Cardiac muscle cell (in vitro differentiated cells and primary cell): Measurements from ENCODE around the gene SMYD3. TPM values are rescaled to one million over a fixed set of nuclear protein-coding genes. Genes with fewer than 3 reads are reported as not detected.

Experiments
- DNase-seq, 2 donors: peaks; one replicate each; pipeline versions ENCODE4 v3.0.0 to v3.0.0-alpha.2; 2010 to 2017; ENCODE audit warnings: low read depth in 1 of 2, low spot score in 1 of 2
- H3K27ac ChIP-seq: fragments of 200-600 bp; sonication (generic); 2 replicates; pipeline ENCODE4 v1.5.1; 2016
- H3K27me3 ChIP-seq: fragments of 200-600 bp; sonication (generic); 2 replicates; pipeline ENCODE4 v1.6.0; 2016; ENCODE audit warnings: control low read depth
- H3K36me3 ChIP-seq: fragments of 200-600 bp; sonication (generic); 2 replicates; pipeline ENCODE4 v1.5.1; 2016; ENCODE audit warnings: control low read depth
- H3K4me1 ChIP-seq: fragments of 200-600 bp; sonication (generic); 2 replicates; pipeline ENCODE4 v1.8.1; 2017; ENCODE audit warnings: low read depth, mild to moderate bottlenecking, mixed run types
- H3K4me3 ChIP-seq: fragments of 200-600 bp; sonication (generic); 2 replicates; pipeline ENCODE4 v1.5.1; 2016; ENCODE audit warnings: mild to moderate bottlenecking
- H3K9me3 ChIP-seq: fragments of 200-600 bp; sonication (generic); 2 replicates; pipeline ENCODE4 v1.5.1; 2017; ENCODE audit warnings: low read depth, mild to moderate bottlenecking, control low read depth
- CTCF ChIP-seq: IDR thresholded peaks from 2 replicates; pipeline ENCODE4 v1.5.1; 2012; ENCODE audit warnings: low read depth, mild to moderate bottlenecking, low read length
- polyA plus RNA-seq: library from polyadenylated mRNA; unstranded; fragments of >200 nt; fragmentation: Nextera tagmentation; extraction: Ambion mirVana; gene quantifications from 2 replicates; pipeline ENCODE4 v1.2.1, GENCODE V29; 2016
- total RNA-seq: library from RNA; depleted of rRNA; stranded (reverse); fragments of >200 nt; gene quantifications from 2 replicates; pipeline ENCODE4 v1.2.3, GENCODE V29; 2016

The SMYD3 gene
- total and polyA plus RNA-seq, 2 experiments from 2014 or later: 47.2 to 50.8 TPM

- Histone ChIP-seq H3K4me1 (no peaks in the 10 kb centered on the region), H3K27ac (no peak overlapping the region), H3K9me3 (no peaks in the 10 kb centered on the region), H3K27me3 (no peaks in the 10 kb centered on the region), H3K4me3 (no peak overlapping the region), H3K36me3 (no peaks in the 10 kb centered on the region)
- no peak for TF ChIP-seq CTCF
- no peak for DNase-seq
Observed at GRCh38 chr1:246051909-246052518, 455.1 kb downstream of the SMYD3 start.

DNA sequence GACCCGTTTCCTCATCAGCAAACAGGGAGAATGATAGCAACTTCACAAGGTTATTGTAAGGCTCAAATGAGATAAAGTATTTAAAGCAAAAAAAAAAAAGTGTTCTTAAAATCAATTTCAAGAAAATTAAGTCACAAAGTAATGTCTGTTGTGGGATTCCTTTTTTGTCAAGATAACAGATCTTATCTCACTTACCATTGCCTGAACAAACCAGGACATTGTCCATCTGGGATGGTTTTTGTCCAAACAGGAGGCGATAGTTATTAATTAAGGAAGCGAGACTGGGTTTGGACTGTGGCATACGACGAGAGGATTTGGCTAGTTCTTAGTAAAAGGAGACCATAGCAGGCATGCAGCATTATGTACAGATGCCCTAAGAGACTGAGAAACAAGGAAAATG, 458.4 kb downstream of the SMYD3 start:
- no peaks in the 10 kb centered on the region for H3K4me1 ChIP-seq
- no peak for TF ChIP-seq CTCF
- no peak overlapping the region for H3K4me3 ChIP-seq
- H3K27me3 ChIP-seq: no peaks in the 10 kb centered on the region
- no peak for DNase-seq
- H3K27ac ChIP-seq: no peak overlapping the region
- H3K9me3 ChIP-seq: no peaks in the 10 kb centered on the region
- H3K36me3 ChIP-seq: no peaks in the 10 kb centered on the region

DNA sequence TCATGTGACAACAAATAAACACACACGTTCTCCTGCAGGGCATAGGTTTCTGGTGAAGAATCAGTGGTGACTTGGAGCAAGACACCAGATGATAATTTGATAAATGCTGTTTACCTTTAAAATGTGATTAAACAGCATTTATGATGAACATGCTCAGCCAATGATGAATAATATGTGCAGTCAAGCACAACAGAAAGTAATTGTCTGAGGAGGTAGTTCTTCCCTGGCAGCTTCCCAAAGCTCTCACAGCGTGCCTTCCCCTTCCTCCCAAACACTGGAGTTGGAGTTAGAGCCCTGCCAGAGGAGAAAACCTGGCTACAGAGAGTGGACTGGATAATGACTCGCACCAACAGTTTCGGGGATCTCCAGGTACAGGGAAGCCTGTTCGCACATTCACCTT, 463.5 kb downstream of the SMYD3 start:
- H3K36me3 ChIP-seq: no peaks in the 10 kb centered on the region
- H3K4me3 ChIP-seq: no peak overlapping the region
- H3K27ac ChIP-seq: no peak overlapping the region
- no peak for DNase-seq
- no peaks in the 10 kb centered on the region for H3K9me3 ChIP-seq
- no peaks in the 10 kb centered on the region for H3K4me1 ChIP-seq
- no peaks in the 10 kb centered on the region for H3K27me3 ChIP-seq
- TF ChIP-seq CTCF: no peak

- Histone ChIP-seq H3K27me3 (no peaks in the 10 kb centered on the region), H3K9me3 (no peaks in the 10 kb centered on the region)
Observed at GRCh38 chr1:246041360-246041759, 465.7 kb downstream of the SMYD3 start.

DNA sequence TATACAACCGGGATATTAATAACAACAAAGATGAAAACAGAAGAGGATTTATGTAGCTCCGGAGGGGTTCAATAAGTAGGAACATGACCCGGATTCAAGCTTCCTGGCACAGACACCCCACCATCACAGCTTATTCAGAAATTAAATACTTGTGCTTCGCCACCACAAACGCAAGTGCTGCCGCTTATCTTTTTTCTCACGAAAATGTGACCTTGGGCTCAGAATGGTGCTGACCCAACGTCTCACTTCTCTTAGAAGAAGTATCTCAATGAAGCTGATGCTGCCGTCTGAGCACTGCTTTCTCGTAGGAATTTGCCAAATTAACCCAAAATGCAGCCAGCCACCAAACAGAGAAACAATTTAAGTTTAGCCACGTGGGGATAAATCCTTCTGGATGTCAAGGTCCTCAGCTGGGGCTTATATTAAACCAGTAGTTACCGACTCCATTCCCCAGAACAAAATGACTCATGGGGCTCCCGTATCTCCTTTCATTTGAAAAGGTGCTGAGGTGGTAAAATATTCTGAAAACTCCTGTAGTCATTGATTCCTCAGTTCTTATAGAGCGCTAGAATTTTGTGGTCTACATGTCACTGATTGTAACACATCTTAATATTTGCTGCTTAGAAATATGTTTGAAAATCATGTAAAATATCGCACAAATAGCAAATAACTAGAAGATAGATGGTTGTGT, 466.7 kb downstream of the SMYD3 start:
- no peaks in the 10 kb centered on the region for H3K4me1 ChIP-seq
- no peak overlapping the region for H3K4me3 ChIP-seq
- DNase-seq: no peak
- no peak for TF ChIP-seq CTCF
- H3K27me3 ChIP-seq: no peaks in the 10 kb centered on the region
- H3K36me3 ChIP-seq: no peaks in the 10 kb centered on the region
- H3K27ac ChIP-seq: no peak overlapping the region
- H3K9me3 ChIP-seq: no peaks in the 10 kb centered on the region

More at GRCh38 chr1:246041360-246041759, 465.7 kb downstream of the SMYD3 start:
- Histone ChIP-seq H3K36me3 (no peaks in the 10 kb centered on the region), H3K4me1 (no peaks in the 10 kb centered on the region), H3K4me3 (no peak overlapping the region), H3K27ac (no peak overlapping the region)
- no peak for TF ChIP-seq CTCF
- no peak for DNase-seq
